Erythroblast (primary cell): ENCODE measurements around the gene ICAM2.

Experiments used
- DNase-seq, 2 experiments: peaks; one replicate each; lab custom pipeline; 2025; lab: John Stamatoyannopoulos, UW
- GATA1 ChIP-seq: IDR thresholded peaks from 2 replicates; pipeline ENCODE4 v1.6.1; 2011; ENCODE audit warnings: low read depth, mild to moderate bottlenecking, control low read depth, low read length, moderate library complexity
- POLR2A ChIP-seq: IDR thresholded peaks from 2 replicates; pipeline ENCODE4 v1.6.1; 2011; ENCODE audit warnings: mild to moderate bottlenecking, low read length

Gene ICAM2

DNA sequence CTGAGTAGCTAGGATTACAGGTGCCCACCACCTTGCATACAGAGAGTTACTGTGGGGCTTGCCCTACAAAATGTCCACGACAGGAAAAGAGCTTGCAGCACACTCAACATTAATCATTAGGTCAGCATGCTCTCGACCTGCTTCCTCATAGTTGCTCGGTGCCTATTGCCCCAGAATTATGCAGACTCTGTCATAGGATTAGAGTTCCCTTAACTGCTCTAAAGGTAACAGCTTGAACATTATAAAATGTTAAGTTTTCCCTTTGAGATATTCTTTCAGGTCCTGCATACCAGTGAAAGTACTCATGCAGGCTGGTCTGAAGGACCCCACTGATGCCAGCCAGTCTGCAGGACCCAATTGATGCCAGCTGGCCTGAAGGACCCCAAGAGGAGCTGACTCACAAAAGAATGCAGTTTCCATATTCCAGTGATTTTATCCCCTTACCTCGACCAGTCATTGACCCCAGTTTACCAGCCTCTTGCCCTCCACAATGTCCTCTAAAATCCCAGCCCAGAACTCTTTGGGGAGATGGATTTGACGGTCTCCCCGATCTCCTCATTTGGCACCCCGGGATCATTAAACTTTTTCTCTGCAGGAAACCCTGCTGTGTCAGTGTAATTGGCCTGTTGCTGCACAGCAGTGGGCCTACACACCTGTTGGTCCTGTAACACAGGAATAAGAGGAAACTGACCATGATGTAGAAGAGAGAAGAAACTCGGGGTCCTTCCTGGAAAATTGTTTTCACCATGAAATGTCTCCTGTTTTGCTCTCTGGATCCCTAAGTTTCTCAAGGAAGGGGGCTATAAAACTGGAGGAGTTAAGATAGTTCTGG lies 10.6 kb downstream of the ICAM2 start:
- TF ChIP-seq GATA1 (no peak), POLR2A (no peak)
- no peak for DNase-seq

DNA sequence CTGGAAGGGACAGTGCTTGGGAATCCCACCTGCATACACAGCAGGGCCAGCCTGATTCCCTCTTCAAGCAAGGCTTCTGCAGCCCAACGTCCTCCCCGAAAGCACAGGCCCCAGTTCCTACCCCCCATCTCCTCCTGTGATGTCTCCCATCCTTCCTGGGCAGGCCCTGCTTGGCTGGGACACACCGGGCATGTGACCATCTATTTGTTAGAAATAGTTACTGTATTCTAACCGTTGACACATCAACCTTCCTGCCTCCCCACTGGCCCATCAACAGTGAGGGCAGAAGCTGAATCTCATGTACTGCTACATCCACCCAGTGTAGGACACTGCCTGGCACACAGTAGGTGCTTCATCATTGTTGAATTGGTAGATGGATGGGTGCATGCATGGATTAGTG lies 11.6 kb downstream of the ICAM2 start:
- no peak for DNase-seq
- TF ChIP-seq POLR2A (no peak), GATA1 (no peak)

GRCh38 chr17:64008346-64008745 lies 12.1 kb downstream of the ICAM2 start:
- TF ChIP-seq GATA1, result no peak
- DNase-seq, result no peak

- DNase-seq, result no peak
- TF ChIP-seq POLR2A, result no peak
- no peak for TF ChIP-seq GATA1
Measured at GRCh38 chr17:64007838-64008282, 12.6 kb downstream of the ICAM2 start.

DNA sequence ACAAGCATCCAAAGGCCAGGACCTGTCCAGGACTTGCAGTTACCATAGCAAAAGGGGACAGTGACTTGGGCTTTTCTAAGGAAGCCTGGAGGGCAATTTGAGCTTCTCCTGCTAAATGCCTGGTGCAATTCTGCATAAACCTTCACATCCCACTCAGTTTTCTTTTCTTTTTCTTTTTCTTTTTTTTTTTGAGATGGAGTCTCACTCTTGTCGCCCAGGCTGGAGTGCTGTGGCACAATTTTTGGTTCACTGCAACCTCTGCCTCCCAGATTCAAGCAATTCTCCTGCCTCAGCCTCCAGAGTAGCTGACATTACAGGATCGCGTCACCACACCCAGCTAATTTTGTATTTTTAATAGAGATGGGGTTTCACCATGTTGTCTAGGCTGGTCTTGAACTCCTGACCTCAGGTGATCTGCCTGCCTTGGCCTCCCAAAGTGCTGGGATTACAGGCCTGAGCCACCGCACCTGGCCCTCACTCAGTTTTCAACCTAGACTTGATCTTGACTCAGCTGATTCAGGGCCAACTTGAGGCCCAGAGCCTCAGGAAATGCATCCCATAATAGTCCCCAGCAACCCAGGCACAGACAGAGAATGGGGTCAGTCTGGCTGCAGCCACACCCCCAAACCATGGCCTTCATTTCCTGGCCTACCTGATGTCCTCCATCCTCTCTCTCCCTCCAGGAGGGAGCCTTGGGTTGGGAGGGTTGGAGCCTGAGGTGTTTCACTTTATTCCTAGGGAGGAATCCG lies 13.2 kb downstream of the ICAM2 start:
- DNase-seq, result peak in 1 of 2 experiments; percentile 63

DNA sequence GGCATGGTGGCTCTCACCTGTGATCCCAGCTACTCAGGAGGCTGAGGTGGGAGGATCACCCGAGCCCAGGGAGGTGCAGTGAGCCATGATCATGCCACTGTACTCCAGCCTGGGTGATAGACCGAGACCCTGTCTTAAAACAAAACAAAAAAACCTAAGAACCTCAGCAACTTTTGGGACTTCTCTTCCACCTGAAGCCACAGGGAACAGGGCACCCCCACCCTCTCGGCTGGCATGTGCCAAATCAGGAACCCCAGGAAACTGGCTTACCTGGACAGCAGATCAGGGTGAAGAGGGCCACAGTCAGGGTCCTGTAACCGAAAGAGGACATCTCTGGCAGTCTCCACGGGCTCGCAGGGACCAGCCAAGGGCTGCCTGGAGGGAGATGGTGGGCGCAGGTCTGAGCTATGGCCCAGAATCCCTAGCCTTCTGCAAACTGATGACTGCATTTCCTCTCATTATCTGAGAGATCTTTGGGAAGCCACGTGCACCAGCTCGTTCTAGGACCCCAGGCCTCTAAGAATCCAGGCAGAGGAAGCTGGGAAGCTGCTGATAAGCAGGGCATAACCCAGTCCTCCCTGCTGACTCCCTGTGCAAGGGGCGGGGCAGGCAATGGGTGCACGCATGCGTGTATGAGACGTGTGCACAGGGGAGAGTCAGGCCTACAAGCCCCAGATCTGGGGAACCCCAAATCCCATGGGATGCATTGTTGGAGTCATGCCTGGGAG lies 13.9 kb downstream of the ICAM2 start:
- DNase-seq, result peak; percentile 90 to 92
- TF ChIP-seq GATA1 (peak; percentile 62), POLR2A (no peak)

DNA sequence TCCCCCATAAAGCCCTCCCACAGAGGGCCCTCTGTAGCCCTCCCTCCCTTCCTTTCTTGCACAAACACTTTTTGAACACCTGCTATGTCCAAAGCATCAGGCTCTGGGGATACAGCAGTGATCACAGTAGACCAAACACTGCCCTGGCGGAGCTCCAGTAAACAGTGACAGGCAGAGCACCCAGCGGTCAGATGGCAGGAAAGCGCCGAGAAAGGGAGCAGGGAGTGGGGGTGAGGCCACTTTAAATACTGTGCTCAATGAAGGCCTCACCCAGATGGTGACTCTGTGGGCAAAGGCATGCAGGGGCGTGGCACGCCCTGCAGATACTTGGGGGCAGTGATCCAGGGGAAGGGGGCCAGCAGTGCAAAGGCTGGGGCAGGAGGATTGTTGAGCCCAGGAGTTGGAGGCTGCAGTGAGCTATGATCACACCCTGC lies 14.7 kb downstream of the ICAM2 start:
- peak; percentile 76 for DNase-seq
- TF ChIP-seq GATA1 (no peak), POLR2A (no peak)

GRCh38 chr17:64004903-64005733 lies 15.3 kb downstream of the ICAM2 start:
- DNase-seq, result no peak
- TF ChIP-seq GATA1, result no peak

- DNase-seq, result no peak
- no peak for TF ChIP-seq GATA1
- TF ChIP-seq POLR2A, result no peak
Measured at GRCh38 chr17:64004218-64004770, 16.1 kb downstream of the ICAM2 start.

DNA sequence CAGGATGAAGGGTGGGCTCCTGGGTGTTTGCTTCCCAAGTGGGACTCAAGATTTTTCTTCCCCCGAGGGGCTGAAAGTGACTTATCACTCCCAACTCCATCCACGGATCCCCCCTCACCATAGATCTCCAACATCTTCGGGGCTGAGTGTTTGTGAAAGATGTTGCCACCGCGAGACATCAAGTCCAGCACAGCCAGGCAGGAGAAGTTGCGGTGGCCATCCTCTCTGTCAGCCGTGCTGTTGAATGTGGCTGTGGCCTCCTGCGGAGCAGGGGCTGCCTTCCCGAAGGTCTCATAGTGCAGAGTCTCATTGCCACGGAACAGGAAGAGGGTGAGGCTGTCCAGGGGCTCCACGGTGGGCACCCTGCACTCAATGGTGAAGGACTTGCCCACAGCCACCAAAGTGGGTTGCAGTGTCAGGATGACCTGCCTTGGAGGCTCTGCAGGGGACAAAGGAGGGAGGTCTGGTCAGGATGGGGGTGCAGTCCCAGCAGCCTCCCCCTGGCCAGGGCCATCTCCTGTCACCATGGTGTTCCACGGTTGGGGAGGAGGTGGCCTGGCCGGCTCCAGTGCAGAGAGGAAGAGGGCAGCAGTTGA lies 16.8 kb downstream of the ICAM2 start:
- no peak for TF ChIP-seq GATA1
- no peak for TF ChIP-seq POLR2A
- no peak for DNase-seq

GRCh38 chr17:64002658-64003525 lies 17.5 kb downstream of the ICAM2 start:
- no peak for DNase-seq
- no peak for TF ChIP-seq GATA1
